ENCODE results near the gene PAPOLA. TPM values are rescaled to one million over a fixed set of nuclear protein-coding genes. Genes with fewer than 3 reads are reported as not detected.

Gene PAPOLA
- total RNA-seq, 1 donor from 2014 or later, result 235 TPM

- TF ChIP-seq EZH2 (IDR thresholded peaks at IDR 0.05) (no peak), EZH2phosphoT487 (IDR thresholded peaks at IDR 0.05) (no peak), CTCF (IDR thresholded peaks at IDR 0.05) (no peak)
- Mint-ChIP-seq H3K9me3 (no peaks in the 10 kb centered on the region), H3K4me1 (peaks cover 55% of the 10 kb centered on the region), H3K27me3 (ENCODE audit: insufficient read depth, low read depth) (peaks cover 16% of the 10 kb centered on the region), H3K27ac (peak overlapping the region; percentile 82), H3K36me3 (no peaks in the 10 kb centered on the region), H3K4me3 (no peak overlapping the region)
- Histone ChIP-seq H3K79me2 (ENCODE audit: low read depth) (no peaks in the 10 kb centered on the region), H3F3A (ENCODE audit: low read depth) (peaks cover 3% of the 10 kb centered on the region), H3K36me3 (no peaks in the 10 kb centered on the region), H3K9me3 (ENCODE audit: low read depth) (no peaks in the 10 kb centered on the region), H3K9ac (no peak overlapping the region), H2AFZ (replicated peaks) (no peak overlapping the region), H3K4me3 (no peak overlapping the region), H4K20me1 (ENCODE audit: low read depth) (no peaks in the 10 kb centered on the region), H3K27me3 (no peaks in the 10 kb centered on the region), H3K27ac (no peak overlapping the region), H3K4me1 (peaks cover 6% of the 10 kb centered on the region), H3K4me2 (no peak overlapping the region)
- no peak for DNase-seq (ENCODE audit: low spot score)
These were observed 85.7 kb downstream of the PAPOLA start for GRCh38 chr14:96587823-96588385.

GRCh38 chr14:96588410-96589257 lies 86.5 kb downstream of the PAPOLA start:
- peaks cover 50% of the 10 kb centered on the region for H3K4me1 Mint-ChIP-seq

GRCh38 chr14:96589577-96589976 lies 87.4 kb downstream of the PAPOLA start:
- H3K4me1 ChIP-seq, result peaks cover 6% of the 10 kb centered on the region
- H3K36me3 ChIP-seq, result no peaks in the 10 kb centered on the region
- H4K20me1 ChIP-seq (ENCODE audit: low read depth), result no peaks in the 10 kb centered on the region
- no peak overlapping the region for H3K9ac ChIP-seq
- peaks cover 3% of the 10 kb centered on the region for H3F3A ChIP-seq (ENCODE audit: low read depth)
- no peak overlapping the region for H3K4me3 Mint-ChIP-seq
- no peak overlapping the region for H3K4me2 ChIP-seq
- H3K27me3 ChIP-seq, result no peaks in the 10 kb centered on the region
- H3K4me3 ChIP-seq, result no peak overlapping the region
- no peaks in the 10 kb centered on the region for H3K9me3 Mint-ChIP-seq
- no peak for DNase-seq (ENCODE audit: low spot score)
- H2AFZ ChIP-seq (replicated peaks), result no peak overlapping the region
- H3K36me3 Mint-ChIP-seq, result no peaks in the 10 kb centered on the region
- peak overlapping the region; percentile 60 for H3K27ac Mint-ChIP-seq
- H3K9me3 ChIP-seq (ENCODE audit: low read depth), result no peaks in the 10 kb centered on the region
- H3K27me3 Mint-ChIP-seq (ENCODE audit: insufficient read depth, low read depth), result peaks cover 12% of the 10 kb centered on the region
- no peak overlapping the region for H3K27ac ChIP-seq
- no peaks in the 10 kb centered on the region for H3K79me2 ChIP-seq (ENCODE audit: low read depth)
- TF ChIP-seq EZH2phosphoT487 (IDR thresholded peaks at IDR 0.05) (no peak), CTCF (IDR thresholded peaks at IDR 0.05) (no peak), EZH2 (IDR thresholded peaks at IDR 0.05) (no peak)
- peaks cover 47% of the 10 kb centered on the region for H3K4me1 Mint-ChIP-seq

More at GRCh38 chr14:96588410-96589257, 86.5 kb downstream of the PAPOLA start:
- H3K9me3 ChIP-seq (ENCODE audit: low read depth), result no peaks in the 10 kb centered on the region
- no peaks in the 10 kb centered on the region for H3K79me2 ChIP-seq (ENCODE audit: low read depth)
- no peak overlapping the region for H2AFZ ChIP-seq (replicated peaks)
- Mint-ChIP-seq H3K9me3 (no peaks in the 10 kb centered on the region), H3K36me3 (no peaks in the 10 kb centered on the region), H3K4me3 (no peak overlapping the region), H3K27me3 (ENCODE audit: insufficient read depth, low read depth) (peaks cover 14% of the 10 kb centered on the region), H3K27ac (peak overlapping the region; percentile 76)
- H3K4me2 ChIP-seq, result no peak overlapping the region
- peaks cover 6% of the 10 kb centered on the region for H3K4me1 ChIP-seq
- no peak overlapping the region for H3K27ac ChIP-seq
- no peaks in the 10 kb centered on the region for H3K27me3 ChIP-seq
- H4K20me1 ChIP-seq (ENCODE audit: low read depth), result no peaks in the 10 kb centered on the region
- no peak for DNase-seq (ENCODE audit: low spot score)
- TF ChIP-seq EZH2phosphoT487 (IDR thresholded peaks at IDR 0.05) (no peak), CTCF (IDR thresholded peaks at IDR 0.05) (no peak), EZH2 (IDR thresholded peaks at IDR 0.05) (no peak)
- H3F3A ChIP-seq (ENCODE audit: low read depth), result peaks cover 3% of the 10 kb centered on the region
- no peaks in the 10 kb centered on the region for H3K36me3 ChIP-seq
- no peak overlapping the region for H3K9ac ChIP-seq
- H3K4me3 ChIP-seq, result no peak overlapping the region

Measured in neural progenitor cell (in vitro differentiated cells).